DOHH2 (cell line): ENCODE measurements around the gene PKD1L1.

Experiments used
- H3F3A ChIP-seq: fragments of 200-600 bp; sonication (generic), shearing (Covaris generic); 2 replicates; pipeline ENCODE4 v1.6.0; 2016; ENCODE audit warnings: antibody characterized with exemption, mild to moderate bottlenecking; ENCODE audit not compliant: control insufficient read depth, insufficient read depth
- H3K27ac ChIP-seq: fragments of 200-600 bp; sonication (generic); 2 replicates; pipeline ENCODE4 v1.5.1; 2014; ENCODE audit warnings: low read depth, mild to moderate bottlenecking, low read length, moderate library complexity
- H3K27me3 ChIP-seq: fragments of 200-600 bp; sonication (generic); 2 replicates; pipeline ENCODE4 v1.6.1; 2014; ENCODE audit warnings: mild to moderate bottlenecking, low read length, mixed read lengths; ENCODE audit not compliant: control insufficient read depth
- H3K36me3 ChIP-seq: fragments of 200-600 bp; sonication (generic); 2 replicates; pipeline ENCODE4 v1.6.1; 2014; ENCODE audit warnings: mild to moderate bottlenecking, low read length, moderate library complexity, mixed read lengths; ENCODE audit not compliant: control insufficient read depth
- H3K4me1 ChIP-seq: fragments of 200-600 bp; sonication (generic); 2 replicates; pipeline ENCODE4 v1.6.1; 2014; ENCODE audit warnings: mild to moderate bottlenecking, low read length, mixed read lengths; ENCODE audit not compliant: control insufficient read depth
- H3K4me2 ChIP-seq: fragments of 200-600 bp; sonication (generic); 2 replicates; pipeline ENCODE4 v1.6.0; 2014; ENCODE audit warnings: mild to moderate bottlenecking, low read length, moderate library complexity
- H3K4me3 ChIP-seq: fragments of 200-600 bp; sonication (generic); 2 replicates; pipeline ENCODE4 v1.5.1; 2014; ENCODE audit warnings: mild to moderate bottlenecking, low read length, mixed read lengths
- H3K79me2 ChIP-seq: fragments of 200-600 bp; sonication (generic); 2 replicates; pipeline ENCODE4 v1.6.1; 2014; ENCODE audit warnings: mild to moderate bottlenecking, low read length, mixed read lengths; ENCODE audit not compliant: control insufficient read depth
- H3K9me2 ChIP-seq: fragments of 200-600 bp; sonication (generic); replicated peaks from 2 replicates; pipeline ENCODE4 v1.6.1; 2014; ENCODE audit warnings: mild to moderate bottlenecking, low read length, mixed read lengths; ENCODE audit not compliant: control insufficient read depth
- H3K9me3 ChIP-seq: fragments of 200-600 bp; sonication (generic); 2 replicates; pipeline ENCODE4 v1.6.1; 2014; ENCODE audit warnings: antibody characterized with exemption, low read length, mixed read lengths; ENCODE audit not compliant: control insufficient read depth, insufficient read depth
- H4K20me1 ChIP-seq: fragments of 200-600 bp; sonication (generic); 2 replicates; pipeline ENCODE4 v1.6.0; 2014; ENCODE audit warnings: low read depth, mild to moderate bottlenecking, antibody characterized with exemption, low read length, moderate library complexity; ENCODE audit not compliant: control insufficient read depth, insufficient read depth
- CTCF ChIP-seq: fragments of 200-600 bp; sonication (generic); IDR thresholded peaks from one replicate; pipeline ENCODE4 v1.5.1; 2014; ENCODE audit warnings: antibody characterized with exemption, mild to moderate bottlenecking, low read depth, low read length; ENCODE audit not compliant: poor library complexity, severe bottlenecking
- EZH2phosphoT487 ChIP-seq: fragments of 200-600 bp; sonication (generic); IDR thresholded peaks from 2 replicates; pipeline ENCODE4 v1.6.1; 2017; ENCODE audit warnings: borderline replicate concordance, mild to moderate bottlenecking, antibody characterized with exemption, low read length, moderate library complexity, mixed read lengths

PKD1L1 gene

GRCh38 chr7:47940088-47941013 is 7.9 kb downstream of the PKD1L1 start:
- peaks cover 20% of the 10 kb centered on the region for H3K4me1 ChIP-seq
- TF ChIP-seq EZH2phosphoT487 (no peak), CTCF (no peak)
- H3K4me3 ChIP-seq: no peak overlapping the region
- no peak overlapping the region for H3K4me2 ChIP-seq
- no peaks in the 10 kb centered on the region for H4K20me1 ChIP-seq
- no peaks in the 10 kb centered on the region for H3K79me2 ChIP-seq
- H3K27ac ChIP-seq: no peak overlapping the region
- H3K9me3 ChIP-seq: no peaks in the 10 kb centered on the region
- no peaks in the 10 kb centered on the region for H3K36me3 ChIP-seq
- H3K27me3 ChIP-seq: peaks cover 9% of the 10 kb centered on the region; the same call in 1 of the 2 replicates
- no peaks in the 10 kb centered on the region for H3F3A ChIP-seq
- H3K9me2 ChIP-seq: no peaks in the 10 kb centered on the region

- Histone ChIP-seq H3K4me3 (no peak overlapping the region), H3K79me2 (no peaks in the 10 kb centered on the region), H3K9me2 (no peaks in the 10 kb centered on the region), H3K4me2 (no peak overlapping the region), H3K36me3 (no peaks in the 10 kb centered on the region), H3K27me3 (peaks cover 9% of the 10 kb centered on the region; the same call in 1 of the 2 replicates), H3K4me1 (peaks cover 20% of the 10 kb centered on the region), H4K20me1 (no peaks in the 10 kb centered on the region), H3F3A (no peaks in the 10 kb centered on the region), H3K27ac (no peak overlapping the region), H3K9me3 (no peaks in the 10 kb centered on the region)
- TF ChIP-seq EZH2phosphoT487: no peak
- no peak for TF ChIP-seq CTCF
Measured at GRCh38 chr7:47939425-47940036, 8.7 kb downstream of the PKD1L1 start.

GRCh38 chr7:47938574-47939165 is 9.6 kb downstream of the PKD1L1 start:
- peaks cover 20% of the 10 kb centered on the region for H3K4me1 ChIP-seq
- TF ChIP-seq CTCF: no peak
- TF ChIP-seq EZH2phosphoT487: no peak
- H3K27me3 ChIP-seq: peaks cover 9% of the 10 kb centered on the region; the same call in 1 of the 2 replicates
- no peaks in the 10 kb centered on the region for H4K20me1 ChIP-seq
- no peaks in the 10 kb centered on the region for H3K9me3 ChIP-seq
- H3K4me2 ChIP-seq: no peak overlapping the region
- no peaks in the 10 kb centered on the region for H3K36me3 ChIP-seq
- no peak overlapping the region for H3K27ac ChIP-seq
- no peak overlapping the region for H3K4me3 ChIP-seq
- H3K9me2 ChIP-seq: no peaks in the 10 kb centered on the region
- no peaks in the 10 kb centered on the region for H3F3A ChIP-seq
- H3K79me2 ChIP-seq: no peaks in the 10 kb centered on the region
